LNCaP clone FGC (cell line): ENCODE measurements around the gene PDE4C.
"Not testable (repeated sequence)": the region's sequence is repeated elsewhere in the genome, so short reads cannot be mapped to it uniquely, and the experiment has no call there.

Source experiments
- DNase-seq: peaks from one replicate; pipeline ENCODE4 v3.0.0-alpha.2; 2011; ENCODE audit warnings: low read depth
- H3K4me3 ChIP-seq: 2 replicates; pipeline ENCODE4 v1.5.1; 2011; ENCODE audit warnings: mild to moderate bottlenecking, low read depth, low read length, control low read depth
- CTCF ChIP-seq: IDR thresholded peaks from 2 replicates; pipeline ENCODE4 v1.5.1; 2012; ENCODE audit warnings: mild to moderate bottlenecking; ENCODE audit not compliant: control insufficient read depth, insufficient read depth; ENCODE audit errors: extremely low read depth

PDE4C gene

GRCh38 chr19:18211683-18212082 lies 14.6 kb downstream of the PDE4C start:
- DNase-seq: no peak
- no peak for TF ChIP-seq CTCF
- H3K4me3 ChIP-seq: no peak overlapping the region

- not testable (repeated sequence) for DNase-seq, H3K4me3 ChIP-seq
These were observed 16.3 kb downstream of the PDE4C start for GRCh38 chr19:18209912-18210311.

GRCh38 chr19:18208098-18208951 lies 17.9 kb downstream of the PDE4C start:
- TF ChIP-seq CTCF: peak; percentile 67
- H3K4me3 ChIP-seq: no peak overlapping the region
- no peak for DNase-seq

GRCh38 chr19:18206018-18206417 lies 20.2 kb downstream of the PDE4C start:
- DNase-seq: no peak
- TF ChIP-seq CTCF: no peak
- no peak overlapping the region for H3K4me3 ChIP-seq

- peak overlapping the region; percentile 82 for H3K4me3 ChIP-seq
- TF ChIP-seq CTCF: no peak
- DNase-seq: no peak
These were observed 20.9 kb downstream of the PDE4C start for GRCh38 chr19:18205200-18205892.

GRCh38 chr19:18204394-18205199 lies 21.6 kb downstream of the PDE4C start:
- no peak for TF ChIP-seq CTCF
- H3K4me3 ChIP-seq: peak overlapping the region; percentile 82
- no peak for DNase-seq

- DNase-seq: peak; percentile 99
- H3K4me3 ChIP-seq: peak within 1 kb of the TSS; percentile 82
- TF ChIP-seq CTCF: no peak
These were observed 22.3 kb downstream of the PDE4C start, which contains the start of gene RAB3A for GRCh38 chr19:18203863-18204393. TSS of gene RAB3A (minus strand) at chr19:18204042. CDS start at chr19:18202740, 1,302 bp downstream.
